A549 (cell line): Measurements from ENCODE around the gene APEX1. TPM values are rescaled to one million over a fixed set of nuclear protein-coding genes. Genes with fewer than 3 reads are reported as not detected.

Experiments
- ATAC-seq, 2 experiments: fragments of 200-7000 bp in 1 of 2; fragments of >200 bp in 1 of 2; cut with Nextera tagmentation in 1 of 2; cut with Tn5 transposase in 1 of 2; 3 replicates each; pipeline versions ENCODE4 v1.8.0 to v1.9.1; 2018 to 2020; ENCODE audit warnings: mild to moderate bottlenecking in 1 of 2, moderate library complexity in 1 of 2
- CTCF ChIA-PET: fragments of 300-600 bp; sonication (Branson Sonifier 250); formaldehyde crosslinking; extraction: SDS; loops from one replicate; lab custom pipeline; 2021; ENCODE audit warnings: antibody characterized with exemption, inconsistent platforms; lab: Yijun Ruan, JAX
- POLR2A ChIA-PET: fragments of 350-600 bp; formaldehyde crosslinking; extraction: SDS; loops from one replicate; lab custom pipeline; 2021; ENCODE audit warnings: antibody characterized with exemption, inconsistent platforms; lab: Yijun Ruan, JAX
- DNase-seq, 2 experiments: peaks; one replicate each; pipeline versions ENCODE4 v3.0.0 to v3.0.0-alpha.2; 2011 to 2016; ENCODE audit warnings: low read depth in 1 of 2, low spot score in 1 of 2
- FAIRE-seq: peaks from 2 replicates; lab custom pipeline; 2011; peaks lifted over from hg19 to GRCh38; lab: Jason Lieb, UNC
- H3K27ac ChIP-seq, 2 experiments: fragments of >200 bp; sonication (Bioruptor Twin); formaldehyde crosslinking; 3 replicates each; pipeline ENCODE4 v1.5.1; 2016 to 2017
- H3K4me1 ChIP-seq: fragments of >200 bp; sonication (Bioruptor Twin); formaldehyde crosslinking; 3 replicates; pipeline ENCODE4 v1.6.1; 2016
- H3K4me2 ChIP-seq: fragments of >200 bp; sonication (Bioruptor Twin); formaldehyde crosslinking; 3 replicates; pipeline ENCODE4 v1.6.1; 2016
- H3K4me3 ChIP-seq: fragments of >200 bp; sonication (Bioruptor Twin); formaldehyde crosslinking; 3 replicates; pipeline ENCODE4 v1.5.1; 2016
- H3K9me3 ChIP-seq: fragments of >200 bp; sonication (Bioruptor Twin); formaldehyde crosslinking; 3 replicates; pipeline ENCODE4 v1.6.1; 2016
- ATOH8 ChIP-seq: fragments of 250-450 bp; sonication (Bioruptor Pico); IDR thresholded peaks from 2 replicates; pipeline ENCODE4 v1.5.0; 2020; ENCODE audit warnings: low read depth, mild to moderate bottlenecking, moderate library complexity
- BCL3 ChIP-seq: fragments of >200 bp; sonication (Bioruptor Twin); formaldehyde crosslinking; IDR thresholded peaks from 3 replicates; pipeline ENCODE4 v1.6.1; 2016
- BHLHE40 ChIP-seq: IDR thresholded peaks from 2 replicates; pipeline ENCODE4 v1.6.1; 2012; ENCODE audit warnings: low read depth, low read length, inconsistent platforms
- CBX8 ChIP-seq: fragments of 200-600 bp; sonication (generic); IDR thresholded peaks from 2 replicates; pipeline ENCODE4 v1.6.1; 2016
- CHD4 ChIP-seq: fragments of 200-600 bp; sonication (generic); IDR thresholded peaks from 2 replicates; pipeline ENCODE4 v1.6.1; 2016; ENCODE audit warnings: antibody characterized with exemption, mild to moderate bottlenecking, borderline replicate concordance
- EHMT2 ChIP-seq: fragments of 200-600 bp; sonication (generic); IDR thresholded peaks from 2 replicates; pipeline ENCODE4 v1.6.1; 2016; ENCODE audit warnings: antibody characterized with exemption, low read depth, mild to moderate bottlenecking, moderate library complexity
- EP300 ChIP-seq, 2 experiments: fragments of >200 bp; sonication (Bioruptor Twin); formaldehyde crosslinking; IDR thresholded peaks; 2 replicates in 1 of 2; 3 replicates in 1 of 2; pipeline ENCODE4 v1.6.1; 2016 to 2017
- FOSB ChIP-seq: fragments of 250-450 bp; sonication (Bioruptor Pico); IDR thresholded peaks from 2 replicates; pipeline ENCODE4 v1.5.0; 2020; ENCODE audit warnings: mild to moderate bottlenecking, moderate library complexity
- GATA3 ChIP-seq: IDR thresholded peaks from 2 replicates; pipeline ENCODE4 v1.6.1; 2012; ENCODE audit warnings: borderline replicate concordance
- HEYL ChIP-seq: fragments of 250-450 bp; sonication (Bioruptor Pico); IDR thresholded peaks from 2 replicates; pipeline ENCODE4 v1.8.0; 2021; ENCODE audit warnings: mild to moderate bottlenecking, moderate library complexity
- HOXA7 ChIP-seq: fragments of 250-450 bp; sonication (Bioruptor Pico); IDR thresholded peaks from 2 replicates; pipeline ENCODE4 v1.5.0; 2020; ENCODE audit warnings: mild to moderate bottlenecking, moderate library complexity
- HOXB5 ChIP-seq: fragments of 250-450 bp; sonication (Bioruptor Pico); IDR thresholded peaks from 2 replicates; pipeline ENCODE4 v1.5.0; 2020; ENCODE audit warnings: mild to moderate bottlenecking, moderate library complexity
- KDM1A ChIP-seq: fragments of 200-600 bp; sonication (generic); IDR thresholded peaks from 2 replicates; pipeline ENCODE4 v1.6.1; 2016; ENCODE audit warnings: low read depth, mild to moderate bottlenecking
- MAFK ChIP-seq: fragments of 450-650 bp; IDR thresholded peaks from 2 replicates; pipeline ENCODE4 v1.6.1; 2014; ENCODE audit not compliant: partially characterized antibody
- MAZ ChIP-seq: fragments of 150-350 bp; IDR thresholded peaks from 2 replicates; pipeline ENCODE4 v1.6.1; 2014; ENCODE audit warnings: antibody characterized with exemption, low read depth, low read length, borderline replicate concordance
- MYC ChIP-seq: IDR thresholded peaks from 2 replicates; pipeline ENCODE4 v1.6.1; 2012; ENCODE audit warnings: mild to moderate bottlenecking, inconsistent platforms, low read length, improper control_type of control experiment, borderline replicate concordance
- PHF8 ChIP-seq: fragments of 200-600 bp; sonication (generic); IDR thresholded peaks from 2 replicates; pipeline ENCODE4 v1.6.1; 2016; ENCODE audit warnings: low read depth, mild to moderate bottlenecking, antibody characterized with exemption, moderate library complexity, borderline replicate concordance
- POLR2AphosphoS2 ChIP-seq: conservative IDR thresholded peaks from 2 replicates; pipeline ENCODE4 v1.6.1; 2012; ENCODE audit warnings: low read length, improper control_type of control experiment, inconsistent platforms
- RARB ChIP-seq: fragments of 250-450 bp; sonication (Bioruptor Pico); IDR thresholded peaks from 2 replicates; pipeline ENCODE4 v1.8.0; 2021; ENCODE audit warnings: mild to moderate bottlenecking, moderate library complexity
- RCOR1 ChIP-seq: fragments of 150-350 bp; IDR thresholded peaks from 2 replicates; pipeline ENCODE4 v1.6.1; 2014; ENCODE audit warnings: antibody characterized with exemption, low read length, low read depth
- RFX5 ChIP-seq: fragments of 450-650 bp; IDR thresholded peaks from 2 replicates; pipeline ENCODE4 v1.7.1; 2014; ENCODE audit warnings: antibody characterized with exemption, mild to moderate bottlenecking, moderate library complexity
- RNF2 ChIP-seq: fragments of 200-600 bp; sonication (generic); IDR thresholded peaks from 2 replicates; pipeline ENCODE4 v1.6.1; 2016; ENCODE audit warnings: low read depth, mild to moderate bottlenecking, antibody characterized with exemption, moderate library complexity, borderline replicate concordance
- ZNF302 ChIP-seq: fragments of 250-450 bp; sonication (Bioruptor Pico); IDR thresholded peaks from 2 replicates; pipeline ENCODE4 v1.9.0; 2021; ENCODE audit warnings: inconsistent platforms, mild to moderate bottlenecking, moderate library complexity
- ZSCAN20 ChIP-seq: fragments of 250-450 bp; sonication (Bioruptor Pico); IDR thresholded peaks from 2 replicates; pipeline ENCODE4 v1.8.0; 2022; ENCODE audit warnings: mild to moderate bottlenecking, moderate library complexity
- WGBS: methylation state at CpG from one replicate; pipeline ENCODE4 v1.1.6; 2017; ENCODE audit errors: missing lambda C conversion rate; 5-methylcytosine and 5-hydroxymethylcytosine counted together
- polyA plus RNA-seq, 4 experiments: library from polyadenylated mRNA; depleted of rRNA in 3 of 4; stranded (reverse); fragments of >200 nt; fragmentation: RNase III in 1 of 4; extraction: RNeasy Plus Mini Kit Qiagen cat#74134 plus additional on column Dnase treatment in 1 of 4; gene quantifications; 2 replicates in 3 of 4; 3 replicates in 1 of 4; pipeline ENCODE4 v1.2.3, GENCODE V29; 2011 to 2017
- TF ChIP-seq, protein P1 (sequence below): fragments of 150-350 bp; IDR thresholded peaks from 2 replicates; pipeline ENCODE4 v1.6.1; 2014; ENCODE audit warnings: low read depth, mild to moderate bottlenecking, low read length

The APEX1 gene
- polyA plus RNA-seq, 2 of the 4 experiments (the other 2 are of a cell fraction), result 312 to 324 TPM

- ATAC-seq (peak in 1 of 2 experiments; percentile 2; a peak in 2 of 6 replicates), DNase-seq (peak in 1 of 2 experiments; percentile 38), FAIRE-seq (no peak)
- H3K27ac ChIP-seq, result peak overlapping the region; percentile 80 to 95
- peak overlapping the region; percentile 72 for H3K4me3 ChIP-seq
- no peaks in the 10 kb centered on the region for H3K9me3 ChIP-seq
- ChIA-PET CTCF (no interaction called here), POLR2A (interaction anchor here (1.0 to 2.4 kb wide), 7 partner anchors 8 to 214 kb away, joined by 3 to 38 read pairs (median 8); partner anchors contain the start of genes APEX1, OSGEP, PARP2 and PIP4P1)
- H3K4me2 ChIP-seq, result peak overlapping the region; percentile 83
- H3K4me1 ChIP-seq, result peaks cover 27% of the 10 kb centered on the region
- WGBS, result 2% methylated on average over 2 of the region's 2 CpGs
- no peak for TF ChIP-seq RARB (CRISPR knock-in tag)
- TF ChIP-seq GATA3, result no peak
- TF ChIP-seq ZSCAN20, result no peak
- no peak for TF ChIP-seq CBX8
- no peak for TF ChIP-seq ATOH8 (CRISPR knock-in tag)
- no peak for TF ChIP-seq POLR2AphosphoS2
- no peak for TF ChIP-seq RNF2
- no peak for TF ChIP-seq CHD4
- no peak for TF ChIP-seq RFX5
- TF ChIP-seq, protein P1, sequence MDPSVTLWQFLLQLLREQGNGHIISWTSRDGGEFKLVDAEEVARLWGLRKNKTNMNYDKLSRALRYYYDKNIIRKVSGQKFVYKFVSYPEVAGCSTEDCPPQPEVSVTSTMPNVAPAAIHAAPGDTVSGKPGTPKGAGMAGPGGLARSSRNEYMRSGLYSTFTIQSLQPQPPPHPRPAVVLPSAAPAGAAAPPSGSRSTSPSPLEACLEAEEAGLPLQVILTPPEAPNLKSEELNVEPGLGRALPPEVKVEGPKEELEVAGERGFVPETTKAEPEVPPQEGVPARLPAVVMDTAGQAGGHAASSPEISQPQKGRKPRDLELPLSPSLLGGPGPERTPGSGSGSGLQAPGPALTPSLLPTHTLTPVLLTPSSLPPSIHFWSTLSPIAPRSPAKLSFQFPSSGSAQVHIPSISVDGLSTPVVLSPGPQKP, result no peak
- no peak for TF ChIP-seq HOXB5
- TF ChIP-seq HOXA7 (CRISPR knock-in tag), result no peak
- TF ChIP-seq PHF8, result no peak
These were observed 15.5 kb downstream of the APEX1 start for GRCh38 chr14:20470603-20470901.

DNA sequence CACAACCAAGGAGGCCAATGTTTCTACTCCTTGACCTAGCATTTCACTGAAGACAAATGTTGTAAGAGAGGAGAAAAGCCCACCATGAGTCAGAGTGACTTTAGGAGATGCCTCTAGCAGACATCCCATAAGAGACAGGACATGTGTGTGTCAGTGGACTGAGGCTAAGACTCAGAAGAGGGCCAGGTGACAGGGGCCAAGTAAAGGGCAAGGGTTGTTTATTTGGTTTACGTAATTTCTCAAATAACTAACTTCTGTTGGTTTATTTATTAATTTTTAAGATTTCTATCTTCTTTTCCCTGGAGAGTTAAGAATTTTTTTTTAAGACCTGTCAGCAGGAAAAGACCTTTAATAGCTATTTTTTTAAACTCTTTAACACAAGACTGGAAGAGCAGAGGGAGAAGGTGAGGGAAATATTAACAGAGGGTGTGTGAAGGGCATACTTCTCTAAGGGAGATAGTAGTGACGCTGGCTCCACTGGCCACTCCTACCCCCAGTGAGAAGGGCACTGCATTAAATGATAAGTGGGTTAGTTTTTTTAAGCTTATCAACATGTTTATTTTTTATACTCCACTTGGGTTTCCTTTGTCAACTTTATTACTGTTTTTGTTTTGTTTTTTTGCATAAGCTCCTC, 17.6 kb downstream of the APEX1 start:
- Histone ChIP-seq H3K27ac (no peak overlapping the region), H3K9me3 (no peaks in the 10 kb centered on the region), H3K4me2 (peak overlapping the region; percentile 83; the same call in 2 of the 3 replicates)
- DNase-seq (no peak), FAIRE-seq (no peak)
- TF ChIP-seq MAFK, result no peak
- TF ChIP-seq KDM1A, result no peak
- TF ChIP-seq BCL3, result no peak
- no peak for TF ChIP-seq ZSCAN20
- TF ChIP-seq HOXA7 (CRISPR knock-in tag), result no peak
- no peak for TF ChIP-seq ZNF302
- TF ChIP-seq RCOR1, result no peak
- no peak for TF ChIP-seq MAZ
- TF ChIP-seq, all 56 proteins: peak for 0
- Histone ChIP-seq H3K4me3 (no peak overlapping the region), H3K4me1 (peaks cover 27% of the 10 kb centered on the region)
- ChIA-PET POLR2A (interaction anchor here (0.6 kb wide), 1 partner anchor 11 kb away, joined by 3 read pairs; the partner anchor contains the start of gene PIP4P1), CTCF (interaction anchor here (1.3 kb wide), 1 partner anchor 59 kb away, joined by 4 read pairs; the partner anchor contains the start of gene TEP1)
- 59% methylated on average over 2 of the region's 2 CpGs for WGBS
- ATAC-seq, result no peak

DNA sequence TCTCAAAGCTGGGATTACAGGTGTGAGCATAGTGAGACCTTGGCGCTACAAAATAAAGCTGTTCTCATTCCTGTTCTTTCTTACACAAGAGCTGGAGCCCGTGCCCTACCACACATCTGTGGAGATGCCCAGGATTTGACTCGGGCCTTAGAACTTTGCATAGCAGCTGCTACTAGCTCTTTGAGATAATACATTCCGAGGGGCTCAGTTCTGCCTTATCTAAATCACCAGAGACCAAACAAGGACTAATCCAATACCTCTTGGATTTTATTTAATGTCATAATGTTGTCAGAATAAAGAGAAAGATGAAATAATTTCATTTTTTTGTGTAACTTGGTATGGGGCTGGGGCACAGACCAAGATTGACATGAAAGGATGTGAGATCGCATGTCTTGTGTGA, 21.8 kb downstream of the APEX1 start:
- H3K9me3 ChIP-seq, result no peaks in the 10 kb centered on the region
- no peak for FAIRE-seq
- no peak for DNase-seq
- peaks cover 14% of the 10 kb centered on the region for H3K4me1 ChIP-seq
- H3K27ac ChIP-seq, result no peak overlapping the region
- WGBS, result 88% methylated on average over 5 of the region's 5 CpGs
- CTCF ChIA-PET, result interaction anchor here (1.1 kb wide), 1 partner anchor 8 kb away, joined by 3 read pairs; no protein-coding TSS in a partner anchor
- no peak overlapping the region for H3K4me3 ChIP-seq
- no peak overlapping the region for H3K4me2 ChIP-seq
- no peak for ATAC-seq
- POLR2A ChIA-PET, result no interaction called here
- TF ChIP-seq HEYL (CRISPR knock-in tag) (no peak), EHMT2 (no peak), POLR2AphosphoS2 (no peak), CBX8 (no peak), RNF2 (no peak), ATOH8 (CRISPR knock-in tag) (no peak), FOSB (CRISPR knock-in tag) (no peak), MAFK (no peak), EP300 (IDR thresholded peaks at IDR 0.05) (no peak), RFX5 (no peak), MYC (no peak), BHLHE40 (no peak)
